HS-27A (cell line): ENCODE data around the gene ALDH8A1.

Source experiments
- DNase-seq: peaks from one replicate; pipeline ENCODE4 v3.0.0-alpha.2; 2012; ENCODE audit warnings: low read depth, missing footprints

Gene ALDH8A1, protein sequence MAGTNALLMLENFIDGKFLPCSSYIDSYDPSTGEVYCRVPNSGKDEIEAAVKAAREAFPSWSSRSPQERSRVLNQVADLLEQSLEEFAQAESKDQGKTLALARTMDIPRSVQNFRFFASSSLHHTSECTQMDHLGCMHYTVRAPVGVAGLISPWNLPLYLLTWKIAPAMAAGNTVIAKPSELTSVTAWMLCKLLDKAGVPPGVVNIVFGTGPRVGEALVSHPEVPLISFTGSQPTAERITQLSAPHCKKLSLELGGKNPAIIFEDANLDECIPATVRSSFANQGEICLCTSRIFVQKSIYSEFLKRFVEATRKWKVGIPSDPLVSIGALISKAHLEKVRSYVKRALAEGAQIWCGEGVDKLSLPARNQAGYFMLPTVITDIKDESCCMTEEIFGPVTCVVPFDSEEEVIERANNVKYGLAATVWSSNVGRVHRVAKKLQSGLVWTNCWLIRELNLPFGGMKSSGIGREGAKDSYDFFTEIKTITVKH

DNA sequence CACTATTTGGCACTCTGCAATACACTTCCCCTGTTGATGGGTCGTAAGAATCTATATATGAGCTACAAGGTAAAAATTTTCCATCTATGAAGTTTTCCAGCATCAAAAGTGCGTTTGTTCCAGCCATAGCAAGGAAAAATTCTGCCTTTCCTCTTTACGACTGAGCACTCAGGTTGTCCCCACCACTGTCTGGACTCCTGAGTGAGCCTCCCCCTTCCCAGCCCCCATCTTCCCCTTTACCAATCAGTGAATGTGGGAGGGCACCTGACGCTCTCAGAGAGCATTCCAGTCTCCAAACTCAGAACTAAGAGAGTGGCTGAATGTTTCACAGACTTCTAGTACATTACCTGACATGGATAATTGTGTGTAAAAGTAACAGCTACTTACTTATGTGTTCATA lies at the start of gene ALDH8A1:
Gene ALDH8A1 (minus strand): TSS at position 175 of the 400 bp plus-strand sequence. CDS start 48 bp downstream, at position 127.
- DNase-seq: no peak

DNA sequence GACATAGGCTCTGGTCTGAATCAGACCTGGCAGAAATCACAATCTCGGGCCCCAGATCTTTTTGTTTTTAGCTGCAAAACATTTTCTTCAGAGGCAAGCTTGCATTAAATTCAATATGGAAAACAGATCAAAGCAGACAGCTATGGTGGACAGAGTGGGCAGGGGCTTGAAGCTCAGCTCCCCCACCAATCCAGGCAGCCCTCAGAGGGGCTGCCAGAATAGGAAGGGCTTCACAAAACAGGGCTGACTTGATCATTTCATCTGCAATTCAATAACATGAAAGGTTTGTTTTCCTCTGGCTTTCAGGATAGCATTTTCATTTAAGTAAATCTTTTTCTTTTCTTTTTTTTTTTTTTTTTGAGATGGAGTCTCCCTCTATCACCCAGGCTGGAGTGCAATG lies 49.2 kb upstream of the ALDH8A1 start:
- DNase-seq: no peak

DNA sequence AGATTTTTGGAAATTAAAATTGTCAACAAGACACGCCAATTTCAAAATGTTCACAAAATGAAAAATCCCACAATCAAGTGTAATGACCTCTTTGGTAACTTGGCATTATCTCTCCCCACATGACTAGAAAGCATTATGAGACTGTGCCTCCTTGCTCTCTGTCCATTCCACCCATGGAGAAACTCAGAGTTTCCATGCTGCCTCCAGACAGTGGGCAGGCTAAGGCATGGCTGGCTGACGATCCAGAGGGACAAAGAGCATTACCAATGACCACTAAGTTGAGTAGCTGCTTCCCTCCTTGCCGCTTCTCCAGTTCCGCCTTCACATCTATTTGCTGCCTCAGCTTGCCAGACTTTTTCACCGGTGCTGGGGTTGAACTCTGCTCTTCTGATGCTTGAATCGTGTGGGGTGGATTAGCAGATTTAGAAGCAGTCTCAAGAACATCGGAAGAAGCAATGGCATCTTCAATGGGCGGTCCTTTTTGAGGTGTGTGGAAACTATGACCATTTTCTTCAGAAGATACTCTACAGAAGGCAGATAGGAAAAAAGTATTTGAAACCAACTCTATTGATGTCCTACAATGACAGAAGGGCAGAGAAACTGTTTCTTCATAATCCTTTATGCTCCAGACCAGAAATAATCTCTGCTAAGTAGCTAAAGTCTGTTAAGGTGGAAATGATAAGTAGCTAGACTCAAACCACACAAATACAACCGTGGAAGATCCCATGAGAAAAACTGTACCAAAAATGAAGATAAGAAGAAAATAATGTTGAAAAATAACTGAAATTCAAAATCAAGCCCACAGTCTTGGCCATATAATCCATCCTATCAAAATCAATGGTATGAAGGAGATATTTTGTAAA lies 47.5 kb upstream of the ALDH8A1 start:
- DNase-seq: no peak

DNA sequence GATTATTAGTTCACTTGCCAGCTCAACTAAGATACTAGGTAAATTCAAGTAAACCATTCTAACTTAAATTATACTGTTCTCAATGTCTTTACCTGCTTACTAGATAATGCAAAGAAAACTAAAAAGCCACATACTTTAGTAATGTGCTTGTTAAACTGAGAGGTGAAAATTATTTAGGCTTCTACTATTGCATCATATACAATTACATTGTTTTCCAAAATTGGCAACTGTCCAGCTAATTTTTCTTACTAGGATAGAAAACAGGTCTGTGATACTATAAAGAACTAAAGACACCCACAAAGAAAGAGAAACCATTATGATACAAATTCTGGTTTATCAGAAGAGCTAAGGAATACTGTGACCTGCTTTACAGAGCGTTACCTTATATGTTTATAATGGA lies 45.6 kb upstream of the ALDH8A1 start:
- DNase-seq: no peak

DNA sequence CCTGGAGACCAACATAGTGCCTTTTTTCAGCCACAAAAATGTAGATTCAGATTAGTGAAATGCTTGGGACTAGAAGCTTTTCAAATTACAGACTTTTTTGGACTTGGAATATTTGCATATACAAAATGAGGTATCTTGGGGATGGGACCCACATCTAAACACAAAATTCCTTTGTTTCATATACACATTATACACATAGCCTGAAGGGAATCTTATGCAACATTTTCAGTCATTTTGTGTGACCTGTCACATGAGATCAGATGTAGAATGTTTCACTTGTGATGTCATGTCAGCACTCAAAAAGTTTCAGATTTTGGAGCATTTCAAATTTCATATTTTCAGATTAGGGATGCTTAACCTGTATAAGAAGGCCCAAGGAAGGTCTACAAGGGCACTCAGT lies 44.5 kb upstream of the ALDH8A1 start:
- no peak for DNase-seq

DNA sequence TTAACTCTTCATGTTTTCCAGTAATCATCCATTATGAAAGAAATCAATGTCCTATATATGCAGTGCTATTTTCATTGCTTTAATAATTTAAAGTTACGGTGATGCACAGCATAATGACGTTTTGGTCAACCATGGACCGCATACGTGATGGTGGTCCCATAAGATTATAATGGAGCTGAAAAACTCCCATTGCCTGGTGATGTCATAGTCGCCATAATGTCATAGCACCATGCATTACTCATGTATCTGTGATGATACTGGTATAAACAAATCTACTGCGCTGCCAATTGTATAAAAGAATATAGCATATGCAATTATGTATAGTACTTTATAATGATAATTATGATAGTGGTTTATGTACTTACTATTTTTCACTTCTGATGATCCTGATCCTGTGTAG lies 42.3 kb upstream of the ALDH8A1 start:
- no peak for DNase-seq

DNA sequence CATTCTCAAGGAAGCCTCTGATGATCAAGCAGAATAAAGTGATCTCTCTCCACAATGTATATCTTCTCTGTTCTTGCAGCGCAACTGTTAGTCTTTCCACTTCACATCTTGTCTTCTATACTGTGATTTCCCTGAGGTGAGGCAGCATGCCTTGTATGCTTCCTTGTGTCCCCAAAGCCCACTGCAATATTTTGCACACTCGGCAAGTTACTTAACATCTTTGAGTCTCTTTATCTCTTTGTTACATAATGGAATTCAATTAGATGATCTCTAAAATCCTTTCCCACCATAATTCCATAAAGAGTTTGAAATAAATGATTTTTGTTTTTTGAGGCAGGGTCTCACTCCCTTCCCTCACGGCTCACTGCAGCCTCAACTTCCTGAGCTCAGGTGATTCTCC lies 40.4 kb upstream of the ALDH8A1 start:
- no peak for DNase-seq

DNA sequence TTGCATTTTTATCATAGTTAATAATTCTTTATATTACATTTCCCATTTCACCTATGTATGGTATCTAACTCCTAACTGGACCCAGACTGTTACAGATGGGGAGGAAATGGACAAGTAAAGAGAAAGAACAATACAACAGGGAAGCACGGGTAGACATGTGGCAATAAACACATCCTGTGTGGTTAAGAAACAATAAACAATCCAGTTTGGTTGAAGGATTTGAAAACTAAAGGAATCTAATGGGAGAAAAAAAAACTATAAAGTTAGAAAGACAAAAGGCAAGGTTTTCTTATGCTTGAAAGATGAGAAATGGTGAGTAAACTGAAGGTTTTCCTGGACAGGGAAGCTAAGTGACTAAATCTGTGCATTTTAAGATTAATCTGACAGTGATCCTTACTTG lies 34.9 kb upstream of the ALDH8A1 start:
- no peak for DNase-seq

DNA sequence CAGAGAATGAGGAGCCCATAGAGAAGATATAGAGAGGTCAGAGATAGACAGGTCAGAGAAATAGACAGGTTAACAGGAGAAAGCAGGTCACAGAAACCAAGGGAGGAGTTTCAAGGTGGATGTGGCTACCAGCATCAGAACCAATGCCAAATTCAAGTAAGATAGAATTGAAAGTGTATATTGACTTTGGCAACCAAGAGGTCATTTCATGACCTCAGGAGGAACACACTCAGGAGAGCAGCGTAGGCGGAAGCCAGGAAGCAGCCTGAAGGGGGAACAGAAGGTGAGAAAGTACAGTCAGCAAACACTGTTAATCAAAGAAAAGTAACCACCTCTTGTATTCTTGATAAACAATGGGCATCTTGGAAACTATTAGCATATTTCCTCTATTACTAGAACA lies 33.9 kb upstream of the ALDH8A1 start:
- no peak for DNase-seq

DNA sequence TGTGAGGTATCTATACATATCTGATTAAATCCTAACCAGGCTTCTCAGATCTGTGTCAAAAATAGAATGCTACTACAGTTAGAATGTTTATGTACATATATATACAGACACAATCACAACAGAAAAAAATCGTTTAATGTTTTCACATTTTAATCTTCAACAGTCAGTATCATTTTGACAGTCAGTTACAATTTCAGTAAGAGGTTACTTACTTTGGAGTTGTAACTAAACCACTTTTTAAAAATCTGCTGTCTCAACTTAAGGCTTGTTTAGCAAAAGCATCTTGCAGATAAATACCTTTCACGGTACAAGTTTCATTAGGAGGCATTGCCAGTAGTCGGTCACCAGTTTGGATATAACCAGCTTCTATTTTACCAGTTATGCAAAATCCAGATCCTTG lies 32.3 kb upstream of the ALDH8A1 start:
- DNase-seq: no peak

DNA sequence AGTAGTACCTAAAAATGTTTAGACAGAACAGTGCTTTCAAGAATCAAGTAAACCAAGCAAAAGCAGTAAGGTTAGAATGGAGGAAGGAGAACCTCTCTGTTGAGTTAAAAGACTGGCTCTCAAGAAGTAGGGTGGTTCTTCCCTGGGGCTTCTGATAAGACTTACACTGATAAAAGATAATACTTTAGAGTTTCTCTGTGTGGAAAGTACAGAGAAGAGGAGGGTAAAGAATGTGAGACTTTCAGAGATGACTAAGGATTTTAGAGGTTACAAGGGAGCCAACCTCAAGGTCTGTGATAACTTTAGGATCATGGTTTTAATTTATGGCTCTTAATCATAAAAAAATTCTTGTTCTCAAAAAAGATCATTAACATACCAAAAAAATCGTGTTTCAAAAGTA lies 30.9 kb upstream of the ALDH8A1 start:
- DNase-seq: no peak

DNA sequence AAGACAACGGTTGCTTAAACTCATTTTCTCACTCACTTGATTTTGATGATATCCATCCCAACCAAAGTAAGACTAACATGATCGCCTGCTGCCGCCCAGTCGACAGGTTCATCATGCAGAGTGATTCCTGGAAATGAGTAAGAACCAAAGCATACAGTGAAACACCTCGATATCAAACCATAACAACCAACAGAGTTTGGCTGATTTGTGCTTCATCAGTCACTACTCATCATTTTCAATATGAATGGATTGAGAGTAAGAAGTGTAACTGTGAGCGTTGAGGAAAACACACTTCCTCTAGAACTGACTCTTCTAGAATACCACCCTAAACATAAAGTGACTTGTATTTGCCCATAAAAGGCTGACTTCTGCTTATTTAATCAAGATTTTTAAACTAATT lies 29.2 kb upstream of the ALDH8A1 start:
- DNase-seq: no peak

DNA sequence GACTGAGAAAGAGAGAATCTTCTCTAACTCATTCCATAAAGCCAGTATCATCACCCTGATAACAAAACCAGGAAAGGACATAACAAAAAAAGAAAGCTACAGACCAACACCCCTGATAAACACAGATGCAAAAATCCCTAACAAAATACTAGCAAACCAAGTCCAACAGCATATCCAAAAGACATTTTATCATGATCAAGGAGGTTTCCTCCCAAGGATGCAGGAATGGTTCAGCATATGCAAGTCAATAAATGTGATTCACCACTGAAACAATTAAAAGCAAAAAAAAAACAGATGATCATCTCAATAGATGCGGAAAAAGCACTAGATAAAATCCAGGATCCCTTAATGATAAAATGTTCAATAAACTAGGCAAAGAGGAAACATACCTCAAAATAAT lies 24.5 kb upstream of the ALDH8A1 start:
- no peak for DNase-seq

DNA sequence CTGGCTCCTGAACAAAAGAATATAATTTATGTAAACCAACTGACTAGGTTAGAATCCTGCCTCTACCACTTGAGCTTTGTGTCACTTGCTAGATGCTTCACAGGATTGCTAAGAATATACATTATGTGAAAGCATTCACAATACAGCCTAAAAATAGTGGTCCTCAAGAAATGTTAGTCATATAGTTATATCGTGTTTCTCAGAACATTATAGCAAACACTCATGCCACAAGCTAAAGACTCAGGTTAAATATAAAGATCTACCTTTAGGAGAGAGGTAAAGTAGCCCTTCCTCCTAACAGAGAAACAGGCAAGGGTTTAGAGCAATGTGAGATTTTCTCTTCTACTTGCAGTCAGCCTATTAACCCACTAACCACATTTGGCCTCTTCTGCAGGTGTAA lies 17.8 kb upstream of the ALDH8A1 start:
- DNase-seq: no peak

DNA sequence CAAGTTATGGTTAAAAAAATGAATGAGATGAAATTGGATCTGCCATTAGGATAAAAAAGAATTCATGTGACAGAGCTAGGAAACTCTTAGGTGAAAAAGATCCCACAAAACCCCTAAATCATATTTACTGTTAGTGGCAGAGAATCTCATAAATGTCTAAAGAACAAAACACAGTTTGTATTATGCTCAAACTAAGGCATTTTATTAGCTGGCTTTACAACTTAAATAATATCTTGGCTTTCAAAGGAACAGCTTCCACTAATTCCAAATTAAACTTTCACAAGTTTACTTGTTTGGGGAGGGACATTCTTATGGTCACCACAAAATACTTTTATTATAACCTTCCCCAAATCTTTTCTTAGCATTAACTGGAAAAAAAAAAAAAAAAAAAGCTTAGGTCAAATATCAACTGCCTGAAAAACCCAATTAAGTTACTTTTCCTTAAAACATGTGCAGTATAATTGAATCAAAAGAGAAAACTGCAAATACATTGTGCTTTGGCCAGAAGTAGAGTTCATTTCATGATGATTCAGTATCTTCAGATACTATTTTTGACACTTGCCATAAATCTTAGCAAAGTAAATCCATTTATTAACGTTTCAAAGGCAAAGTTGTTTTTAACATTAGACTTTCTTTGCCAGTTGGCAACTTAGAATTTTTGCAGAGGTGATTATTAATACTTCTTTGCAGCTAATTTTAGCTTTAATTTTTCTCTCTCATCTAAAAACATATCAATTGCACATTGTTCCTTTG lies 14.7 kb upstream of the ALDH8A1 start:
- no peak for DNase-seq

DNA sequence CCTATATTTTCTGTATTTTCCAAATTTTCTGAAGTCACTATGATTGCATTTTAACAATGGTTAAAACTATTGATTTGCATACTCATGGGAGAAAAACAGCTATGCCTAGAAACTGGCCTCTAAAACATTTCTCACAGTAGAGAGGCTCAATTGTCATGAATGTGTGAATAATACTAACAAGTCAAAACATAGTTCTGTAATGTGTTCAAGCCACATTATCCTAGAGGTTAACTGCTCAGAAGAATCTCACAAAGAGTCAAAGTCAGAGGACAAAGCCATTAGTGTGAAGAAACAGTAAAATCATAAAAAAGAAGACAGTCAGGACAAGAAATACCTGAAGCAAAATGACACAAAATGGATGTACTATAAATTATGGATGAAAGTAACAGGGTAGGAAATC lies 12.5 kb upstream of the ALDH8A1 start:
- no peak for DNase-seq

DNA sequence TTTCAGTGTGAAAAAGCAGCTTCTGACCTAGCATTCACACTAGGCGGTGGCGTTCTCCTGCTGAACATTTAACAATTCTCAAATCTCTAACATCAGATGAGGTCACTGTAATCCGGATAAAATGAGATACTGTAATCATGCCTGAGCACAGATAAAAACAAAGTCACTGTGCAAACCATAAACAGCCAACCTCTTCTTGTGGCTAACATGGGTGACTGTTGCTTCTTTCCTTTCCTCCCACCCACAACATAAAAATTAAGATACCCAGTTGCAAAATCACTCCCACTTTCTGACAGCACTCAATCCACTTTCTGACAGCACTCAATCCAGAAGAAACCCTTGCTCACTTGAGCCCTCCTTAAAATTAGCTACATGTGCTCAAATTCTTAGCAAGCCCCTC lies 11.5 kb upstream of the ALDH8A1 start:
- no peak for DNase-seq

DNA sequence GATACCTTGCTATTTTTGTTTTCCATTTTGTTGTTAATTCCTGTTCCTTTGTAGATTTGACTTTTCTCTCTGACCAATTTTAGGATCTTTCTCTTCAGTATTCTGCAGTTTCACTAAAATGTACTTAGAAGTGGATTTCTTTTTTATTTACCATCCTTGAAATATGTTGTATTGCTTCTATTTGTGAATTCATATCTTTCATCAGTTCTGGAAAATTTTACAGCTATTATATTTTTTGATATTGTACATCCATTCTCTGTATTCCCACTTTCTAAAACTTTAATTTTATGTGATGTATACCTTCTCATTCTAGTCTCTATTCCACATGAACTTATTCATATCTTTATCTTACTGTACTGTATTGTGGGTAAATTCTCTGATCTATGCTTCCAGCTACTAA lies 9.7 kb upstream of the ALDH8A1 start:
- DNase-seq: no peak

DNA sequence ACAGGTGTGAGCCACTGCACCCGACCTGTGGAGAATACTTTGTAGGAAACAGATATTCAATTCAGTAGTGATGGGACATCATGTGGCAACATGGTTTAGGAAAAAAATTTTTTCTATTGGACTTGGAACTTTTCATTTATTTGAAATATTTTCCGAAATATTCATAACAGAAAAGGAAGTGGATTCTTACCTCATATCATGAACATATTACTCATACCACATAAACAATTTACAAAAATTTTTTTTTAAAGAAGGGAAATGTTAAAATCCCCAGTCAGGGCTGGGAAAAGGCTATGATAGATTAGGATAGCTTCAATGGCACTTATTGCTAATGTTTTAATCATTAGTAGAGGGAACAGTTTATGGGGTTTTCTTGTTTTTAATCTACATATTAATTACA lies 6.8 kb upstream of the ALDH8A1 start:
- DNase-seq: no peak

DNA sequence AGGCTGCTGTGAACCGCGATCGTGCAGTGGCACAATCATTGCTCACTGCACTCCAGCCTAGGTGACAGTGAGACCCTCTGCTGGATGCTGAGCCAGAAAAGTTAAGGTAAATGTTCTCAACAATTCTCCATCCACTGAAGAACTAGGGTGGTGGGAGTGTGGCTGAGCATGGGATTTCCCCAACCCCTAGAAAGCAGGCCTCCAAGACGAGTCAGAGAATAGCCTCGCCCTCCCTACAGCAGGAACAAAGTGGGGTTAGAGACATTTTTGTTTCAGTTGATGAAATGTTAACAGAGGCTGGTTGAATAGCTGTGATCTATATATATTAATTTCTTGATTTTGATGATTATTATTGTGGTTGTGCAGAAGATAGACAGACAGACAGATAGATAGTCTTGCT lies 6.1 kb upstream of the ALDH8A1 start:
- DNase-seq: no peak

DNA sequence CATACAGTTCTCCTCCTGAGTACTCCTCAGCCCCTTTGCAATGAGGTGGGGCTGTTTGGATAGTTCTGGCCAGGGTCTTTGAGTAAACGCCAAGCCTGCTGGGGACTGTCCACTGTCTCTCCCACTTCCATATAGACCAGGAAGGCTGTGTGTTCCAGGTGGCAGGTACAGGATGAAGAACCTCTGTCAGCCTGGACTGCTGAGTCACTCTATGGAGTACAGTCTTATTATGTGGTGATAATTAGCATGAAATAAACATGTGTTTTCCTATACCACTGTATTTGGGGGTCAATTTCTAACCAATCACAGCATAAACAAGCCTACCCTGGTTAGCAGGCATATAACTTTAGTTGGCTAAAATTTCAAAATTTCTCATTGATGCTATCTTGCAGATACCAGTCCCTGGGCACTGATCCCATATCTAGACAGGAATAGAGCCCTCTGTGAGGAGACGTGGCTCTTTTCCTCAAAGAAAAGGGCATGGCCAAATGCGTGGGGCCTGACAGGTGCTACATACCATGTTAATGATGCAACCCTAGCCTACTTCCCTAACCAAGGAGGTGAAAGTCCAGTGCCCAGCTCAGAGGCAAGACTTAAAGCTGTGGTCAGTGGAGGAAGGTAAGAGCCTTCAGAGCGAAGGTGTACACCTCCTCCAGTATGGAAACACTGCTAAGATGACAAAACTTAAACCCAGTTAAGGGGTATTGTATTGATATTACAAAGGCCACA lies 4.5 kb upstream of the ALDH8A1 start:
- no peak for DNase-seq
